Measurements from ENCODE around the gene ANKS6. TPM values are rescaled to one million over a fixed set of nuclear protein-coding genes. Genes with fewer than 3 reads are reported as not detected.

Gene ANKS6
- total RNA-seq, 3 donors from 2014 or later, result 5.6 to 23.3 (median 17.3) TPM

DNA sequence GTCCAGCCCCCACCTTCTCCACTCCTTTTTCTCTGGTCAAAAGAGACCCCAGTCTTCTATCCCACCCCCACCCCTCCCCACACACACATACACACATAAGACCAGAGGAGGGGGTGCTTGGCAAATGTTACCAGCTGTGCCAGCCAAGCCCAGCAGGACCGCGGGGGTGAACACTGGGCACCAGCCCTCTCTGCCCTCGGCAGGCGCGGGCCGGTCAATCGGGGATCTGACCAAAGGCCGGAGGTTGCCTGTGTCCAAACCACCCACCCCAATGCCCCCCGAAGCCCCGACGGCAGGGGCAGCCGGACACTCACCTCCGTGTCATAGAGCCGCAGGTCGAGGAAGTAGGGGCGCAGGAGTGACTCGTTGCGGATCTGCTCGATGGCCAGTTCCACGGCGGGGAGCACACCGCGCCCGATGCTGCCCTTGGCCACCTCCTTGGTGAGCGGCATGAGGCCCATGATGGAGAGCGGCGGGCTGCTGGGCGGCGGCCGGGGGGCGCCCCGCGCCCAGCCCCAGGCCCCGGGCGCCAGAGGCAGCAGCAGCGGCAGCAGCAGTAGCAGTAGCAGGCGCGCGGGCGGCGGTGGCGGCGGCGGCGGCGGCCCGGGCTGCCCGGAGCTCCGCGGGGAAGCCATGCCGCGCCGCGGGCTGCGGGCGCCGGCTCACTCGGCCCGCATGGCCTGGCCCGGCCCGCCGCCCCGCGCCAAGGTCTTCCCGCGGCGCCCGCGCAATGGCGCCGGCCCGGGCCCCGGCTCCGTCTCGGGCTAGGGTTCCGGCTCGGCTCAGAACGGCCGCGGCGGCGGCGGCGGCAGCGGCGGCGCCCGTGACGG lies 88.0 kb downstream of the ANKS6 start:
- H3K27me3 ChIP-seq, result peaks cover 3 to 72% of the 10 kb centered on the region in 2 donors
- DNase-seq (ENCODE audit: low spot score in 2 of 2), result no peak
- no peaks in the 10 kb centered on the region for H3K36me3 ChIP-seq
- intact Hi-C loops (cut with DNase I; ENCODE audit: low total_unique reads), result no loop called here
- H3K9me3 ChIP-seq, result no peaks in the 10 kb centered on the region
- TF ChIP-seq, protein P1, sequence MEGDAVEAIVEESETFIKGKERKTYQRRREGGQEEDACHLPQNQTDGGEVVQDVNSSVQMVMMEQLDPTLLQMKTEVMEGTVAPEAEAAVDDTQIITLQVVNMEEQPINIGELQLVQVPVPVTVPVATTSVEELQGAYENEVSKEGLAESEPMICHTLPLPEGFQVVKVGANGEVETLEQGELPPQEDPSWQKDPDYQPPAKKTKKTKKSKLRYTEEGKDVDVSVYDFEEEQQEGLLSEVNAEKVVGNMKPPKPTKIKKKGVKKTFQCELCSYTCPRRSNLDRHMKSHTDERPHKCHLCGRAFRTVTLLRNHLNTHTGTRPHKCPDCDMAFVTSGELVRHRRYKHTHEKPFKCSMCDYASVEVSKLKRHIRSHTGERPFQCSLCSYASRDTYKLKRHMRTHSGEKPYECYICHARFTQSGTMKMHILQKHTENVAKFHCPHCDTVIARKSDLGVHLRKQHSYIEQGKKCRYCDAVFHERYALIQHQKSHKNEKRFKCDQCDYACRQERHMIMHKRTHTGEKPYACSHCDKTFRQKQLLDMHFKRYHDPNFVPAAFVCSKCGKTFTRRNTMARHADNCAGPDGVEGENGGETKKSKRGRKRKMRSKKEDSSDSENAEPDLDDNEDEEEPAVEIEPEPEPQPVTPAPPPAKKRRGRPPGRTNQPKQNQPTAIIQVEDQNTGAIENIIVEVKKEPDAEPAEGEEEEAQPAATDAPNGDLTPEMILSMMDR (IDR thresholded peaks at IDR 0.05), result no peak
- TF ChIP-seq POLR2AphosphoS5 (IDR thresholded peaks at IDR 0.05) (no peak), POLR2A (IDR thresholded peaks at IDR 0.05) (no peak)
- peak overlapping the region; percentile 20 to 60 (median 37) for H3K4me3 ChIP-seq
- H3K27ac ChIP-seq, result no peak overlapping the region
- peaks cover 6 to 7% of the 10 kb centered on the region in 2 donors for H3K4me1 ChIP-seq

DNA sequence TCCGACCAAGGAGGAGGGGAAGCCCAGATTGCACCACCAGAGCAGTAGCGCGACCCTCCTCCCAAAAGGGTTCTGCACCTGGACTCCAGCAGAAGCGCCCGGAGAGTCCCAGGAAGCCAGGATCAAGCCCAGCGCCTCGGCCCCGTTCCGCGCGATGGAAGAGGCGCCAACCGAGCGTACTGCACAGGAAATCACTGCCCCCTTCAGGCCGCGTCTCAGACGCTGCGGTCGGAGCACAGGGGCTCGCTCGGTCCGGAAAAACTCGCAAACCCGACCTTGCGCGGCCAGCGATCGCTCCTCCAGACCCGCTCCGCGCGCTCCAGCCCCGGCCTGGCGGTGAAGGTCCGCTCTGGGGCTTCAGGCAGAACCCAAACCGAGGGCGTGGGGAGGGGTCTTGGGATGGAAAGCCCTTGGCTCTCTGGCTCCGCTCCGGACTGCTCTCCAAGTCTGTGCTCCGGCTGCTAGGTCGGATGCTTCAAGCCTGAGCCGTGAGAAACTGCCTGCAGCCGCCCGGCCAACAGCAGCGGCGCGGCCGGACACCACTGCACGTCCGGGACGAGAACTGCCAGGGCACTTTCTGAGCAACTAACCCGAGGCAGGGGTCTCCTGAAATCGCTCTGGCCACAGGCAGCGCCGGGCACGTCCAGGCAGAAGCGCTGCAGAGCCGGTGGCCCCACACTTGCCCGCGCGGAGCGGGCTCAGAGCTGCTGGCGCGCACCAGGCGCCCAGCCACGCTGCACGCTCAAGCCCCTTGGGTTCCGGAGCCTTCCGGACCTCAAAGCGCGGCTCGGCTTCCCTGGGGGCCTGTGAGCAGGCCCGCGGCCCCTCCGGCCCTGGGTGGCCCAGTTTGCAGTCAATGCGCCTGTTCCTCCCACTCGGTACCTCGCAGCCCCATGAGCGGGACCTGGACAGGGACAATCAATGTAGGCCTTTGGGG lies 88.9 kb downstream of the ANKS6 start:
- no peak for TF ChIP-seq POLR2A (IDR thresholded peaks at IDR 0.05)
- TF ChIP-seq, protein P1 (IDR thresholded peaks at IDR 0.05), result no peak
- no peak for TF ChIP-seq POLR2AphosphoS5 (IDR thresholded peaks at IDR 0.05)
- Histone ChIP-seq H3K4me1 (peaks cover 6 to 7% of the 10 kb centered on the region in 2 donors), H3K4me3 (peak overlapping the region in 1 of 3 donors; percentile 17), H3K36me3 (no peaks in the 10 kb centered on the region), H3K9me3 (no peaks in the 10 kb centered on the region), H3K27me3 (peaks cover 3 to 72% of the 10 kb centered on the region in 2 donors), H3K27ac (no peak overlapping the region)
- DNase-seq (ENCODE audit: low spot score in 2 of 2), result no peak
- intact Hi-C loops (cut with DNase I; ENCODE audit: low total_unique reads), result no loop called here

DNA sequence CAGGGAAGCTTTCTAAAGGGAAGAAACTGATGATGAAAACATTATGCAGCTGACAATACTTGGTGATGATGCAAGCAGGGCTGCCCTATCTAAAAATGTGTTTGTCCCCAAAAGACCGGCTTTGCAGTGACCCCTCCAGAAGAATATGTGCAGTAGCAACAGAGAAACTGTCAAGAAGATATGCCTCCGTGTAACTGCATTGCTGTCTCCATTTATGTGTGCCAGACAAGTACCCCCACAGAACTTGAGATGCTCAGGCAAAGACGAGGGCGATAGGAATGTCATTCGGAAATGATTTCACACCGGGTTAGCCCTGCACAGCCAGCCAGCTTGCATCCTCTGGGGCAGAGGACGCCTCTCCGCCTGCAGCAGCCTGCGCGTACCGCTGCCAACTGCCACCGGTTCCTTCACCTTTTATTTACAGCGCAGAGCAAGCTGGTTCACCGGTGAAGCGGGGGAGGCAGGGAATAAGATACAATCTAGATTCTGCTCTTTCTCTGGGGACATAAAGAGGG lies 89.6 kb downstream of the ANKS6 start:
- Histone ChIP-seq H3K9me3 (no peaks in the 10 kb centered on the region), H3K27ac (no peak overlapping the region), H3K36me3 (no peaks in the 10 kb centered on the region), H3K27me3 (peaks cover 3 to 71% of the 10 kb centered on the region in 2 donors), H3K4me1 (peaks cover 6 to 7% of the 10 kb centered on the region in 2 donors), H3K4me3 (no peak overlapping the region)
- DNase-seq (ENCODE audit: low spot score in 2 of 2), result no peak
- intact Hi-C loops (cut with DNase I; ENCODE audit: low total_unique reads), result no loop called here
- TF ChIP-seq POLR2A (IDR thresholded peaks at IDR 0.05), result no peak
- TF ChIP-seq, protein P1 (IDR thresholded peaks at IDR 0.05), result no peak
- TF ChIP-seq POLR2AphosphoS5 (IDR thresholded peaks at IDR 0.05), result no peak

DNA sequence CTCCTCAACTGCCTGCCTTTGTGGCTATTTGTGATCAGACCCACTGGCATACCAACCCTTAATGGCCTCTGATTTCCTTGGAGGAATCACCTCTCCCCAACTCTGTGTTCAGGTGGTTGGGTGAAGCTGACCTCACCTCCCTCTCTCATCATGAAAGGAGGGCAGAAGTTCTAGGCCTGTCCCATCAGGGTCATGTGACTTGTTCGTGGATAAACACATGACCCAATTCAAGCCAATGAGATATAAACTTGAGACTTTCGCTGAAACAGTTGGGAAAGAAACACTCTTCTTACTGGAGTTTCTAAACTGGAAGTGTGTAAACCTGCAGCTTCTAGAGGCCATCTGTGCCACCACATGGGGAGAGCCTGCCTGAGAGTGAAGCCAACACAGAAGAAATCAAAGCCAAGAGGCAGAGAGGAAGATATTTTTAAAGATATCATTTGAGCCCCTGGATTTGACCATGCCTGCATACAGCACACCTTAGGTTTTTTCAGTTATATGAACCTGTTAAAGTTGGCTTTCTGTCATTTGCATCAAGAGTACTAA lies 93.4 kb downstream of the ANKS6 start:
- Histone ChIP-seq H3K9me3 (peaks cover 0 to 8% of the 10 kb centered on the region in 2 donors), H3K36me3 (no peaks in the 10 kb centered on the region), H3K4me3 (no peak overlapping the region), H3K27ac (no peak overlapping the region), H3K4me1 (peaks cover 0 to 7% of the 10 kb centered on the region in 2 donors), H3K27me3 (peaks cover 3 to 49% of the 10 kb centered on the region in 2 donors)
- TF ChIP-seq, protein P1 (IDR thresholded peaks at IDR 0.05), result no peak
- TF ChIP-seq POLR2AphosphoS5 (IDR thresholded peaks at IDR 0.05) (no peak), POLR2A (IDR thresholded peaks at IDR 0.05) (no peak)
- intact Hi-C loops (cut with DNase I; ENCODE audit: low total_unique reads), result no loop called here
- DNase-seq (ENCODE audit: low spot score in 2 of 2), result no peak

Data from breast epithelium (tissue), 4 donors.